Astrocyte of the cerebellum (primary cell): ENCODE results near the gene SSU72.
"Not testable (repeated sequence)": the region's sequence is repeated elsewhere in the genome, so short reads cannot be mapped to it uniquely, and the experiment has no call there.

ENCODE experiments used
- DNase-seq: peaks from one replicate; pipeline ENCODE4 v3.0.0-alpha.2; 2011; ENCODE audit warnings: low read depth
- H3K4me3 ChIP-seq: 2 replicates; pipeline ENCODE4 v1.5.1; 2011; ENCODE audit warnings: mild to moderate bottlenecking, low read depth, low read length, moderate library complexity
- in situ Hi-C: cut with HindIII; loops from 2 replicates; pipeline ENCODE4 v1.10.0; 2017; ENCODE audit warnings: low sequenced_read_pairs
- TF ChIP-seq, protein P1 (sequence below): IDR thresholded peaks from 2 replicates; pipeline ENCODE4 v1.5.1; 2012; ENCODE audit warnings: low read length, low read depth, moderate library complexity, mild to moderate bottlenecking; ENCODE audit errors: missing control alignments

The SSU72 gene

DNA sequence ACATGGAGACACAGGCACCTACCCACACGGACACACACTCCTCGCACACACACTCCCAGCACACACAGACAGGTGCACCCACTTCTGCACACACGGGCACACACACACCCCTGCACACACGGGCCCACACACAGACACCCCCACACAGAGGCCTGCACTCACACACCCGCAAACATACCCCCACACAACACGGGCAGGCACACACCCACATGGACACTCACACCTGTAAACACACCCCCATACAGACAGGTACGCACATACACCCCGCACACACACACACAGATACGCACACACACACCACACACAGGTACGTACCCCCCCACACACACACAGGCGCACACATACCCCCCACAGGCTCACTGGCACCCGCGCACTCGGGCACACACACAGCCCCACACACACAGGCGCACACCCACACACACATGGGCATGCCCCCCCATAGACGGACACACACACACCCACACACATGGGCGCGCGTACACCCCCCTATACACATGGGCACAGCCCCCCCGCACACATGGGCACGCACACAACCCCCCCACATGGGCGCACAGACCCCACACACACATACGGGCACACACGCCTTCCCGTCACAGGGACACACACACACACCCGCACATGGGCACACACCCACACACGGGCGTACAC lies 56.6 kb downstream of the SSU72 start:
- DNase-seq: no peak
- TF ChIP-seq, protein P1, sequence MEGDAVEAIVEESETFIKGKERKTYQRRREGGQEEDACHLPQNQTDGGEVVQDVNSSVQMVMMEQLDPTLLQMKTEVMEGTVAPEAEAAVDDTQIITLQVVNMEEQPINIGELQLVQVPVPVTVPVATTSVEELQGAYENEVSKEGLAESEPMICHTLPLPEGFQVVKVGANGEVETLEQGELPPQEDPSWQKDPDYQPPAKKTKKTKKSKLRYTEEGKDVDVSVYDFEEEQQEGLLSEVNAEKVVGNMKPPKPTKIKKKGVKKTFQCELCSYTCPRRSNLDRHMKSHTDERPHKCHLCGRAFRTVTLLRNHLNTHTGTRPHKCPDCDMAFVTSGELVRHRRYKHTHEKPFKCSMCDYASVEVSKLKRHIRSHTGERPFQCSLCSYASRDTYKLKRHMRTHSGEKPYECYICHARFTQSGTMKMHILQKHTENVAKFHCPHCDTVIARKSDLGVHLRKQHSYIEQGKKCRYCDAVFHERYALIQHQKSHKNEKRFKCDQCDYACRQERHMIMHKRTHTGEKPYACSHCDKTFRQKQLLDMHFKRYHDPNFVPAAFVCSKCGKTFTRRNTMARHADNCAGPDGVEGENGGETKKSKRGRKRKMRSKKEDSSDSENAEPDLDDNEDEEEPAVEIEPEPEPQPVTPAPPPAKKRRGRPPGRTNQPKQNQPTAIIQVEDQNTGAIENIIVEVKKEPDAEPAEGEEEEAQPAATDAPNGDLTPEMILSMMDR: no peak
- in situ Hi-C loops: no loop called here
- no peak overlapping the region for H3K4me3 ChIP-seq

DNA sequence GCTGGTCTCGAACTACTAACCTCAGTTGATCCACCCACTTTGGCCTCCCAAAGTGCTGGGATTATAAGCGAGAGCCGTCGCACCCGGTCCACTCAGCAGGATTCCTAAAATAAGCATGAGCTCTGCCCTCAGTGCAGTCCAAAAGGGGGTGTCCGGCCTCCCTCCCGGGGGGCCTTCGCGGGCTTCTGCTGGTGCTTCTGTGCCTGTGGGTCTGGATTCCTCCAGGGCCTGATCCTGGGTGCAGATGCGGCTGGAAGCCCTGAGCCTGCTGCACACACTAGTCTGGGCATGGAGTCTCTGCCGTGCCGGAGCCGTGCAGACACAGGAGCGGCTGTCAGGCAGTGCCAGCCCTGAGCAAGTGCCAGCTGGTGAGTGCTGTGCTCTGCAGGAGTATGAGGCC lies 57.7 kb downstream of the SSU72 start:
- DNase-seq, in situ Hi-C loops, H3K4me3 ChIP-seq: not testable (repeated sequence)

DNA sequence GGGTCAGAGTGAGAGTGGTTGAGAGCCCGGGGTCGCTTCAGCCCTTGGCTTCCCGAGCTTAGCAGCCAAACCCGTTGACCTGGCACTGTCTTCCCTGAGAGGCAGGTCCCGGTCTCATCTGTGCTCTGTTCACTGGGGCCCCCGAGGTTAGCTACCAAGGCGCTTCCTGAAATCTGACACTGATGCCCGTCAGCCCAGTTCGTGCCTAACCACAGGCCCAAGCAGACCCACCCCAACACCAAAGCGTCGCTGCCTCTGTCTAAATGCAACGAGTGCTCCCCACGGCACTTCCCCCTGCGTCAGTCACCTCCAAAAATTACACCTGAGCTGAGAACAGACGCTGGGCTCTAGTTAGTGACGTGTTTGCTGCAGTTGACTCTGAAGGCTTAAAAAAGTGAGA lies 60.3 kb downstream of the SSU72 start:
- in situ Hi-C loops, H3K4me3 ChIP-seq, DNase-seq: not testable (repeated sequence)

DNA sequence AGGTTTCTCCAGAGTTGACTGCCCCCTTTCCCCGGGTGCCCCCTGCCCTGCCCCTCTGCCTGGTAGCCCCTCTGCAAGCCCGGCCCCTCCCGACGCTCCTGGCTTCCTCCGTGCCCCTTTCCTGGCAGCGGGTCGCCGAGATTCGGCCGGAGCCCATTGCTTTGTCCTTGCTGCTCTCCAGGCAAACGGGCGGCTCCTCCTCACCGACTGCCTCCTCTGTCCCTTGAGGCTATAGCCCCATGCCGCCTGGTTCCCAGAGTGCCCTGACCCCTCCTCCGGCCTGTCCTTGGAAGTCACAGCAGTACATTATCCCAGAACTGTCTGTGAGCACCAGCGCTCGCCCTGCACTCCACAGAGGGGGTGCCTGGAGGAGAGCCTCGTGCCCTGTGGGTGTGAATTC lies 61.0 kb downstream of the SSU72 start:
- in situ Hi-C loops, H3K4me3 ChIP-seq, DNase-seq: not testable (repeated sequence)

DNA sequence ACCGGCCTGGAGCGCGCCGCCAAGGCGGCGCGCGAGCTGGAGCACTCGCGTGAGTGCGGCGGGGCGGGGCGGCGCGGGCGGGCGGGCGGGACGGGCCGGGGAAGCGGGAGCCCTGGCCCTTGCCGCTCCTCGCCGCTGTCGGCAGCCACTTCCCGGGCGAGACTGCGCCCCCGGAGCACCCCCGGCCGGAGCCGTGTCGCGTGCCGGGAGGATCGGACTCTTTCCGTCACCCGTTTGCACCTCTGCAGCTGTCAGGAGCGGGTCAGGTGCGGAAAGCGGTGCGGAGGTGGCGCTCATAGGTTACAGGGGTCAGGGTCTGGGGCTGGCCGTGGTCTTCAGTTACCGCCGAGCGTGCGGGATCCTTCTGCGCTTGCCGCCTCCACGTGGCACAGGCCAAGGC lies 62.2 kb downstream of the SSU72 start:
- in situ Hi-C loops, DNase-seq: not testable (repeated sequence)
- peak overlapping the region; percentile 88 for H3K4me3 ChIP-seq

DNA sequence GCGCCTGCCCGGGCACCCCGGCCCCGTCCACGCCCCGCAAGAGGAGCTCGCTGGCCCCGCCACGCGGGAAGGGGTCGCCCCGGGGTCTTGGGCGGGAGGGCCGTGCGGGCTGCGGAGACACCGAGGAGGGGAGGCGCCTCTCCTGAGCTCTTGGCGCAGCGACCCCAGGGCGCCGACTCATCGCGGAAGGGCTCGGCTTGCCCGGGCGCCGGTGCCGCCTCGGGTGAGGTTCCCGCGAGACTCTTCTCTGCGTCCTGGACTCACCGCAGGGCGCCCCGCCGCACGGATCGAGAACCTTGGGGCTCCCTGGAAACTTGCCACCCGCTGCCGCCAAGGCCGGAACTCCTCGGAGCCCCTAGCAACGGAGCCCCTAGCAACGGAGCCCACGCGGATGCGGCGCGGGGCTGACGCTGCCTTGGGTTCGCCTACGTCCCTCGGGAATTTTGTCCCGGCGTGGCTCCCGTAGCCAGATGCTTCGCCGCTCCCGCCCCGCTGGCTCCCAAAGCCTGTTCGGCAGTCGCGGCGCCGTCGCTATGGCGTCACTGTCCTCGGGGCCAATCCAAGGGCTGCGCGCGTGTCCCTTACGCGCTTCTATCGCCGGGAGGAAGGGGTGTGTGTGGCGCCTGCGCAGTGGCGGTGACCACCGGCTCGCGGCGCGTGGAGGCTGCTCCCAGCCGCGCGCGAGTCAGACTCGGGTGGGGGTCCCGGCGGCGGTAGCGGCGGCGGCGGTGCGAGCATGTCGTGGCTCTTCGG lies 63.0 kb downstream of the SSU72 start, which contains the start of gene ATAD3A:
Gene ATAD3A (plus strand): TSS at position 630 of the 753 bp plus-strand sequence. CDS start 107 bp downstream, at position 737.
- in situ Hi-C loops: no loop called here
- H3K4me3 ChIP-seq: peak within 1 kb of the TSS; percentile 88
- peak; percentile 94 for DNase-seq
- TF ChIP-seq, protein P1: no peak

DNA sequence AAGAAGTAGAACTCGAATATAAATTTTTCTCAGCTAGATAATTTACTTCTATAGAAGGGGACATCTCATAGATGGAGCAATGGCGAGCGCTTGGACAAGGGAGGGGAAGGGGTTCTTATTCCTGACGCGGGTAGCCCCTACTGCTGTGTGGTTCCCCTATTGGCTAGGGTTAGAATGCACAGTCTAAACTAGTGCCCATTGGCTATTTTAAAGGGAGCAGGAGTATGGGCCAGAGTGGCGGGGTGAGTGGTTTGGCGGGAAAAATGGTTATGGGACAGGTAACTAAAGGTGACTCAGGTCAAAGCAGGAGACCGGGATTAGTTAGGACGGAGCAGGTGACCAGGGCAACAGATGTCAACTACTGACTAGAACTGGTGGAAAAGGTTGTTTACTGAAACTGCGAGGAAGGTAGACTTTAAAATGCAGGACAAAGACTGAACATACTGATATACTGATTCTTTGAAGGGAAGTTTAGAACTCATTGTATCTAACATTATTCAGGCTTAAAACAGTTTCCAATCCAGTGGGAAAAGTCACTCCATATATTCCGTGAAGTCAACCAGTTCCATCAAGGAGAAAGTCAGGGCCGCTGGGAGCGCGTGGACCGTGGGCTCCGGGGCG lies 63.6 kb downstream of the SSU72 start:
- TF ChIP-seq, protein P1: no peak
- H3K4me3 ChIP-seq: peak overlapping the region; percentile 88
- in situ Hi-C loops: no loop called here
- DNase-seq: no peak

DNA sequence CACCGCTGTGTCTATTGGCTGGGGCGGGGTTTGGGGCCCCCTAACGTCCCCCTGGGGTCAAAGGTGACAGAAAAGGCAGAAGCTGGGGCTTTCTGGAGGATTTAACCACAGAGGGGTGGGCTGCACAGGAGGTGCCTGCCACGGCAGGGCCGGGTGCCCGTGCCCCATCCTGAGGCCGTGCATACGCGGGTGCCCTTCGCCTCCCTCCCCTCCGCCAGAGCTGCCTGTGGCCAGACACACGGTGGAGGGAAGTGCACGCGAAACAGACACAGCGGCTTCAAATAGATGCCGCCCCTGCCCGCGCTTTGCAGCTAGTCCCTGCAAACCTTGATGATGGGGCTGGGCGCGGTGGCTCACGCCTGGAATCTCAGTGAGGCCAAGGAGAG lies 65.2 kb downstream of the SSU72 start:
- in situ Hi-C loops, H3K4me3 ChIP-seq, DNase-seq: not testable (repeated sequence)

DNA sequence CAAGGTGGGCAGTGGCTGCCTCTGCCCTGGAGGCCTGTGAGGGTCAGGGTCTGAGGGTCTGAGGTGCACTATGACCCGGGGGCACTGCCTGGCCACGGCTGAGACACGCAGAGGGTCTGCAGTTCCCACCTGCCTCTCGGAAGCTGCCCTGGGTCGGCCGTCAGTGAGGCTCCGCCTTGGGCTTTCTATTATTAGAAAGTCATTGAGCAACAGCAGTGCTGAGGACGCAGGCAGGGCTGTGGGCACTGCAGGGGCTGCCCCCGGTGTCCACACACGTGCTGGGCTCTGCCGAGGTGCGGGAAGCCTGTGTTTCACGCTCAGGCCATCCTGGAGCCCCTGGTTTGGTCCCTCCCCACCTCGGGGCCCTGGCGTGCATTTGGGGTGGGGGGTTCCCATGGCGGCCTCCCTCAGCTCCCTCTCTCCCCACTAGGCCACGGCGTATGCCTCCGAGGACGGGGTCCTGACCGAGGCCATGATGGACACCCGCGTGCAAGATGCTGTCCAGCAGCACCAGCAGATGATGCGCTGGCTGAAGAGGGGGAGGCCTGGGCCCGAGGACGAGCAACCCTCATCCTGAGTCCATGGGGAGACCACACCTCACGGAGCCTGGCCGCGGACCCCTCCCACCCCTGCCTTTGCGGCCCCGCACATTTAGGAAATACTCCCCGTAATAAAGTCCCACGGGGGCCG lies 65.7 kb downstream of the SSU72 start:
- in situ Hi-C loops, DNase-seq, H3K4me3 ChIP-seq: not testable (repeated sequence)
